Right atrium auricular region (tissue), 2 donors: Measurements from ENCODE around the gene RBM3. TPM values are rescaled to one million over a fixed set of nuclear protein-coding genes. Genes with fewer than 3 reads are reported as not detected.
"Not testable (repeated sequence)": the region's sequence is repeated elsewhere in the genome, so short reads cannot be mapped to it uniquely, and the experiment has no call there.

Source experiments
- DNase-seq: peaks from one replicate; pipeline ENCODE4 v3.0.0-alpha.2; 2019; ENCODE audit warnings: low spot score
- H3K27ac ChIP-seq, 2 donors: fragments of 200-600 bp; sonication (generic); 1 replicate in 1 of 2; 2 replicates in 1 of 2; pipeline ENCODE4 v1.5.1; 2016 to 2019
- H3K27me3 ChIP-seq, 2 donors: fragments of 200-600 bp; sonication (generic); one replicate each; pipeline versions ENCODE4 v1.5.1 to v1.6.0; 2017 to 2019
- H3K36me3 ChIP-seq: fragments of 200-600 bp; sonication (generic); one replicate; pipeline ENCODE4 v1.5.1; 2016
- H3K4me1 ChIP-seq, 2 donors: fragments of 200-600 bp; sonication (generic); one replicate each; pipeline versions ENCODE4 v1.5.1 to v1.6.0; 2017 to 2019
- H3K4me3 ChIP-seq, 2 donors: fragments of 200-600 bp; sonication (generic); 1 replicate in 1 of 2; 2 replicates in 1 of 2; pipeline ENCODE4 v1.5.1; 2017 to 2019; ENCODE audit warnings: mild to moderate bottlenecking in 1 of 2, moderate library complexity in 1 of 2
- H3K9me3 ChIP-seq, 2 donors: fragments of 200-600 bp; sonication (generic); one replicate each; pipeline ENCODE4 v1.5.1; 2019
- CTCF ChIP-seq, 2 donors: fragments of 200-600 bp; sonication (generic); IDR thresholded peaks; one replicate each; pipeline ENCODE4 v1.5.1; 2019; ENCODE audit warnings: antibody characterized with exemption in 2 of 2
- total RNA-seq, 2 donors: library from RNA; depleted of rRNA; stranded (reverse); fragments of >200 nt; gene quantifications; one replicate each; pipeline ENCODE4 v1.1.0, GENCODE V29; 2016

RBM3 gene
- total RNA-seq, result 10 to 100 TPM; 62.1 to 90.4 TPM

GRCh38 chrX:48574270-48575266, at the start of gene RBM3:
Gene RBM3, plus strand, starts transcription at chrX:48574484. Its CDS starts 697 bp downstream, at chrX:48575181.
- peak; percentile 93 for DNase-seq
- no peaks in the 10 kb centered on the region for H3K9me3 ChIP-seq
- H3K27me3 ChIP-seq, result no peaks in the 10 kb centered on the region
- peak in 1 of 2 donors; percentile 50 for TF ChIP-seq CTCF (IDR thresholded peaks at IDR 0.05)
- H3K36me3 ChIP-seq, result peaks cover 44% of the 10 kb centered on the region
- peak within 1 kb of the TSS; percentile 94 to 96 for H3K27ac ChIP-seq
- H3K4me1 ChIP-seq, result peaks cover 0 to 16% of the 10 kb centered on the region in 2 donors
- peak within 1 kb of the TSS; percentile 60 to 62 for H3K4me3 ChIP-seq

GRCh38 chrX:48525853-48526252, 48.4 kb upstream of the RBM3 start:
- H3K4me3 ChIP-seq, H3K4me1 ChIP-seq, H3K27me3 ChIP-seq, H3K27ac ChIP-seq, DNase-seq, H3K9me3 ChIP-seq: not testable (repeated sequence)
- H3K36me3 ChIP-seq, result peaks cover 14% of the 10 kb centered on the region

GRCh38 chrX:48530736-48531135, 43.5 kb upstream of the RBM3 start:
- Histone ChIP-seq H3K4me3 (no peak overlapping the region), H3K27me3 (no peaks in the 10 kb centered on the region), H3K36me3 (peaks cover 14% of the 10 kb centered on the region), H3K9me3 (no peaks in the 10 kb centered on the region), H3K4me1 (no peaks in the 10 kb centered on the region), H3K27ac (peak overlapping the region in 1 of 2 donors; percentile 83)
- no peak for TF ChIP-seq CTCF (IDR thresholded peaks at IDR 0.05)
- no peak for DNase-seq

GRCh38 chrX:48531358-48531959, 42.8 kb upstream of the RBM3 start:
- DNase-seq, result peak; percentile 64
- Histone ChIP-seq H3K4me1 (no peaks in the 10 kb centered on the region), H3K36me3 (peaks cover 14% of the 10 kb centered on the region), H3K27me3 (no peaks in the 10 kb centered on the region), H3K9me3 (no peaks in the 10 kb centered on the region), H3K4me3 (no peak overlapping the region), H3K27ac (peak overlapping the region; percentile 68 to 83)
- no peak for TF ChIP-seq CTCF (IDR thresholded peaks at IDR 0.05)

GRCh38 chrX:48532161-48532560, 42.1 kb upstream of the RBM3 start:
- Histone ChIP-seq H3K4me1 (no peaks in the 10 kb centered on the region), H3K36me3 (peaks cover 7% of the 10 kb centered on the region), H3K27ac (peak overlapping the region; percentile 68 to 83), H3K27me3 (no peaks in the 10 kb centered on the region), H3K9me3 (no peaks in the 10 kb centered on the region), H3K4me3 (no peak overlapping the region)
- no peak for DNase-seq
- TF ChIP-seq CTCF (IDR thresholded peaks at IDR 0.05), result no peak

GRCh38 chrX:48533165-48533564, 41.1 kb upstream of the RBM3 start:
- no peak for DNase-seq
- H3K9me3 ChIP-seq, result no peaks in the 10 kb centered on the region
- no peak overlapping the region for H3K4me3 ChIP-seq

More at GRCh38 chrX:48533165-48533564, 41.1 kb upstream of the RBM3 start:
- TF ChIP-seq CTCF (IDR thresholded peaks at IDR 0.05), result no peak
- Histone ChIP-seq H3K4me1 (no peaks in the 10 kb centered on the region), H3K27ac (peak overlapping the region in 1 of 2 donors; percentile 83), H3K27me3 (no peaks in the 10 kb centered on the region), H3K36me3 (peaks cover 6% of the 10 kb centered on the region)
